Neural progenitor cell (in vitro differentiated cells): Measurements from ENCODE around the gene UCP3. TPM values are rescaled to one million over a fixed set of nuclear protein-coding genes. Genes with fewer than 3 reads are reported as not detected.

Source experiments
- DNase-seq: peaks from one replicate; pipeline ENCODE4 v3.0.0-alpha.2; 2016; ENCODE audit warnings: low spot score
- H2AFZ ChIP-seq: fragments of 200-600 bp; sonication (generic); replicated peaks from 2 replicates; pipeline ENCODE4 v1.6.1; 2016; ENCODE audit warnings: antibody characterized with exemption
- H3F3A ChIP-seq: fragments of 200-600 bp; sonication (generic); 2 replicates; pipeline ENCODE4 v1.6.1; 2016; ENCODE audit warnings: antibody characterized with exemption, low read depth
- H3K27ac ChIP-seq: fragments of 200-600 bp; sonication (generic); 2 replicates; pipeline ENCODE4 v1.5.1; 2016; ENCODE audit warnings: mild to moderate bottlenecking
- H3K27me3 ChIP-seq: fragments of 200-600 bp; sonication (generic); 2 replicates; pipeline ENCODE4 v1.6.1; 2016; ENCODE audit warnings: mild to moderate bottlenecking, moderate library complexity
- H3K36me3 ChIP-seq: fragments of 200-600 bp; sonication (generic); 2 replicates; pipeline ENCODE4 v1.5.1; 2016
- H3K4me1 ChIP-seq: fragments of 200-600 bp; sonication (generic); 2 replicates; pipeline ENCODE4 v1.6.1; 2016; ENCODE audit warnings: mixed run types
- H3K4me2 ChIP-seq: fragments of 200-600 bp; sonication (generic); 2 replicates; pipeline ENCODE4 v1.6.1; 2016
- H3K4me3 ChIP-seq: fragments of 200-600 bp; sonication (generic); 2 replicates; pipeline ENCODE4 v1.5.1; 2016
- H3K79me2 ChIP-seq: fragments of 200-600 bp; sonication (generic); 2 replicates; pipeline ENCODE4 v1.6.1; 2016; ENCODE audit warnings: low read depth
- H3K9ac ChIP-seq: fragments of 200-600 bp; sonication (generic); 2 replicates; pipeline ENCODE4 v1.6.1; 2016
- H3K9me3 ChIP-seq: fragments of 200-600 bp; sonication (generic); 2 replicates; pipeline ENCODE4 v1.5.1; 2016; ENCODE audit warnings: low read depth
- H4K20me1 ChIP-seq: fragments of 200-600 bp; sonication (generic); 2 replicates; pipeline ENCODE4 v1.6.1; 2016; ENCODE audit warnings: low read depth
- H3K27ac Mint-ChIP-seq: 3 replicates; pipeline ENCODE4 v1.8.0; 2021; ENCODE audit warnings: mixed read lengths
- H3K27me3 Mint-ChIP-seq: 2 replicates; pipeline ENCODE4 v1.8.0; 2022; ENCODE audit warnings: low read depth, mild to moderate bottlenecking, inconsistent platforms, moderate library complexity, mixed read lengths; ENCODE audit not compliant: insufficient read depth
- H3K36me3 Mint-ChIP-seq: 3 replicates; pipeline ENCODE4 v1.8.0; 2021; ENCODE audit warnings: mixed read lengths
- H3K4me1 Mint-ChIP-seq: 3 replicates; pipeline ENCODE4 v1.8.0; 2021; ENCODE audit warnings: mixed read lengths
- H3K4me3 Mint-ChIP-seq: 3 replicates; pipeline ENCODE4 v1.8.0; 2021; ENCODE audit warnings: mild to moderate bottlenecking, moderate library complexity, mixed read lengths
- H3K9me3 Mint-ChIP-seq: 3 replicates; pipeline ENCODE4 v1.8.0; 2020; ENCODE audit warnings: mixed read lengths
- CTCF ChIP-seq: fragments of 200-600 bp; sonication (generic); IDR thresholded peaks from 2 replicates; pipeline ENCODE4 v1.5.1; 2017; ENCODE audit warnings: antibody characterized with exemption, mild to moderate bottlenecking
- EZH2 ChIP-seq: fragments of 200-600 bp; sonication (generic); IDR thresholded peaks from 2 replicates; pipeline ENCODE4 v1.6.1; 2017; ENCODE audit warnings: antibody characterized with exemption, mild to moderate bottlenecking, moderate library complexity
- EZH2phosphoT487 ChIP-seq: fragments of 200-600 bp; sonication (generic); IDR thresholded peaks from 2 replicates; pipeline ENCODE4 v1.6.1; 2017; ENCODE audit warnings: antibody characterized with exemption
- total RNA-seq: library from RNA; depleted of rRNA; stranded (reverse); fragments of >200 nt; gene quantifications from 2 replicates; pipeline ENCODE4 v1.2.3, GENCODE V29; 2015; ENCODE audit warnings: low replicate concordance

Gene UCP3
- total RNA-seq, 1 donor from 2014 or later: not detected

GRCh38 chr11:74013141-74013540, 4.3 kb upstream of the UCP3 start:
- Histone ChIP-seq H3K4me2 (no peak overlapping the region), H4K20me1 (no peaks in the 10 kb centered on the region), H3K27me3 (no peaks in the 10 kb centered on the region), H3K36me3 (no peaks in the 10 kb centered on the region), H2AFZ (no peak overlapping the region), H3K79me2 (no peaks in the 10 kb centered on the region), H3K27ac (no peak overlapping the region), H3K4me3 (no peak overlapping the region), H3F3A (no peaks in the 10 kb centered on the region), H3K4me1 (no peaks in the 10 kb centered on the region), H3K9me3 (no peaks in the 10 kb centered on the region), H3K9ac (no peak overlapping the region)
- no peak for DNase-seq
- peaks cover 7% of the 10 kb centered on the region for H3K27me3 Mint-ChIP-seq
- no peaks in the 10 kb centered on the region for H3K9me3 Mint-ChIP-seq
- TF ChIP-seq EZH2phosphoT487 (no peak), CTCF (no peak), EZH2 (no peak)
- peaks cover 26% of the 10 kb centered on the region for H3K36me3 Mint-ChIP-seq
- H3K4me1 Mint-ChIP-seq: no peaks in the 10 kb centered on the region
- H3K4me3 Mint-ChIP-seq: no peak overlapping the region
- no peak overlapping the region for H3K27ac Mint-ChIP-seq

DNA sequence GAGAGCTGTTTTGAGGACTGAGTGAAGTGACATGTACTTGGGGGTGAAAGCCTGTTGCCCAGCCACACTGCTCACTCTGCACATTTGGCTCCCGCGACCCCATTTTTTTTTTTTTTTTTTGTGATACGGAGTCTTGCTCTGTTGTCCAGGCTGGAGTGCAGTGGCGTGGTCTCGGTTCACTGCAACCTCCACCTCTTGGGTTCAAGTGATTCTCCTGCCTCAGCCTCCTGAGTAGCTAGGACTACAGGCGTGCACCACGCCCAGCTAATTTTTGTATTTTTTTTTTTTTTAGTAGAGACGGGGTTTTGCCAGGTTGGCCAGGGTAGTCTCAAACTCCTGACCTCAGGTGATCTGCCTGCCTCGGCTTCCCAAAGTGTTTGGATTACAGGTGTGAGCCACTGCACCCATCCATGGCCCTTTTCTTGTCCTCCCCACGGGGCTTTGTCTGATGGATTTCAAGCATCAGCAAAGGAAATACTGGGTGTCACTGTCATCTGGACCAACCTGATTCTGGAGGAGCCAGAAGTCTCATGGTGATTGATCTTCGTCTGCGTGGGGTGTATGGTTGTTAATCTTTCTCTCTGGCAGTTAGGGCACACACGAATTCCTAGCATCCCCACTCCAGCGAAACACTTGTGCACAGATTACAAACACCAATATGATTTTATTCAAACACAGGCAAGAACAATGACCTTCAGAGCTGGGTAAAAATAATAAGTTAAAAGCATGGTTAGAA, 3.4 kb upstream of the UCP3 start:
- no peak for DNase-seq
- H3K79me2 ChIP-seq: no peaks in the 10 kb centered on the region
- H3K9ac ChIP-seq: no peak overlapping the region
- no peaks in the 10 kb centered on the region for H3K9me3 ChIP-seq
- no peaks in the 10 kb centered on the region for H3K27me3 ChIP-seq
- H3K4me2 ChIP-seq: no peak overlapping the region
- no peak overlapping the region for H3K27ac ChIP-seq
- Mint-ChIP-seq H3K4me1 (no peaks in the 10 kb centered on the region), H3K4me3 (no peak overlapping the region), H3K9me3 (no peaks in the 10 kb centered on the region), H3K27me3 (peaks cover 7% of the 10 kb centered on the region), H3K36me3 (peaks cover 23% of the 10 kb centered on the region), H3K27ac (no peak overlapping the region)
- no peaks in the 10 kb centered on the region for H3K4me1 ChIP-seq
- no peaks in the 10 kb centered on the region for H3K36me3 ChIP-seq
- H3K4me3 ChIP-seq: no peak overlapping the region
- no peaks in the 10 kb centered on the region for H3F3A ChIP-seq
- no peak overlapping the region for H2AFZ ChIP-seq
- TF ChIP-seq EZH2: no peak
- TF ChIP-seq CTCF: no peak
- TF ChIP-seq EZH2phosphoT487: no peak
- no peaks in the 10 kb centered on the region for H4K20me1 ChIP-seq

- Histone ChIP-seq H4K20me1 (no peaks in the 10 kb centered on the region), H3F3A (no peaks in the 10 kb centered on the region), H3K4me3 (no peak overlapping the region), H3K9me3 (no peaks in the 10 kb centered on the region), H3K79me2 (no peaks in the 10 kb centered on the region), H3K4me1 (no peaks in the 10 kb centered on the region), H3K9ac (no peak overlapping the region), H2AFZ (no peak overlapping the region), H3K27me3 (no peaks in the 10 kb centered on the region), H3K4me2 (no peak overlapping the region), H3K36me3 (no peaks in the 10 kb centered on the region), H3K27ac (no peak overlapping the region)
- peaks cover 18% of the 10 kb centered on the region for H3K36me3 Mint-ChIP-seq
- H3K4me1 Mint-ChIP-seq: peaks cover 2% of the 10 kb centered on the region
- no peaks in the 10 kb centered on the region for H3K9me3 Mint-ChIP-seq
- H3K4me3 Mint-ChIP-seq: no peak overlapping the region
- DNase-seq: no peak
- peaks cover 9% of the 10 kb centered on the region for H3K27me3 Mint-ChIP-seq
- peak overlapping the region; percentile 14 for H3K27ac Mint-ChIP-seq
- TF ChIP-seq EZH2 (no peak), CTCF (no peak), EZH2phosphoT487 (no peak)
These were observed 2.6 kb upstream of the UCP3 start for GRCh38 chr11:74011360-74012073.
